ENCODE data around the gene GBX1. TPM values are rescaled to one million over a fixed set of nuclear protein-coding genes. Genes with fewer than 3 reads are reported as not detected.

GBX1 gene
- polyA plus RNA-seq, 1 donor (not counting 4 experiments of a cell fraction or from before 2014, with no cell fraction given): not detected

DNA sequence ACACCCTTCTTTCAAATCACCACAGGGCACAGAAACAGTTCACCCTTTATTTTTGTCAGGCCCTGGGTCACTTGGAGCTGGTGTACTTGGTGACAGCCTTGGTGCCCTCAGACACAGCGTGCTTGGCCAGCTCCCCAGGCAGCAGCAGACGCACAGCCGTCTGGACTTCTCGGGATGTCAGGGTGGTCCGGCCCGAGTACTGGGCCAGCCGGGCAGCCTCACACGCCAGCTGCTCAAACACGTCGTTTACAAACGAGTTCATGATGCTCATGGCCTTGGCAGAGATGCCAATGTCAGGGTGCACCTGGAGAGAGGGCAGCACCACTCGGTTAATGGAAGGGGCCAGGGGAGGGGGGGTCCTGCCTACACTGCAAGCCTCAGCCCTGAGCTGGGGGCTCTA is 40.3 kb upstream of the GBX1 start:
- H2AFZ ChIP-seq (ENCODE audit: control insufficient read depth, low read length): no peak overlapping the region
- no peak overlapping the region for H3K27ac ChIP-seq (ENCODE audit: control insufficient read depth, insufficient read depth, low read length)
- dilution Hi-C loops (cut with MboI; ENCODE audit: extremely low pct_ligation_motif_present, low sequenced_read_pairs): no loop called here
- H3K4me2 ChIP-seq (ENCODE audit: control insufficient read depth, extremely low read depth, insufficient read depth, low read depth, low read length): no peak overlapping the region
- no peak for DNase-seq (ENCODE audit: low read depth, low spot score)
- H3K9me1 ChIP-seq (ENCODE audit: control insufficient read depth, extremely low read depth, insufficient read depth, low read length): no peaks in the 10 kb centered on the region
- no peaks in the 10 kb centered on the region for H3K4me1 ChIP-seq (ENCODE audit: control insufficient read depth, extremely low read depth, insufficient read depth, low read length)
- peaks cover 32% of the 10 kb centered on the region for H3K27me3 ChIP-seq (ENCODE audit: control insufficient read depth, extremely low read depth, insufficient read depth, low read length)
- H3K79me2 ChIP-seq (ENCODE audit: control insufficient read depth, insufficient read depth, low read length): no peaks in the 10 kb centered on the region
- no peak for TF ChIP-seq EZH2 (IDR thresholded peaks at IDR 0.05; ENCODE audit: low read length)
- TF ChIP-seq, protein P1, sequence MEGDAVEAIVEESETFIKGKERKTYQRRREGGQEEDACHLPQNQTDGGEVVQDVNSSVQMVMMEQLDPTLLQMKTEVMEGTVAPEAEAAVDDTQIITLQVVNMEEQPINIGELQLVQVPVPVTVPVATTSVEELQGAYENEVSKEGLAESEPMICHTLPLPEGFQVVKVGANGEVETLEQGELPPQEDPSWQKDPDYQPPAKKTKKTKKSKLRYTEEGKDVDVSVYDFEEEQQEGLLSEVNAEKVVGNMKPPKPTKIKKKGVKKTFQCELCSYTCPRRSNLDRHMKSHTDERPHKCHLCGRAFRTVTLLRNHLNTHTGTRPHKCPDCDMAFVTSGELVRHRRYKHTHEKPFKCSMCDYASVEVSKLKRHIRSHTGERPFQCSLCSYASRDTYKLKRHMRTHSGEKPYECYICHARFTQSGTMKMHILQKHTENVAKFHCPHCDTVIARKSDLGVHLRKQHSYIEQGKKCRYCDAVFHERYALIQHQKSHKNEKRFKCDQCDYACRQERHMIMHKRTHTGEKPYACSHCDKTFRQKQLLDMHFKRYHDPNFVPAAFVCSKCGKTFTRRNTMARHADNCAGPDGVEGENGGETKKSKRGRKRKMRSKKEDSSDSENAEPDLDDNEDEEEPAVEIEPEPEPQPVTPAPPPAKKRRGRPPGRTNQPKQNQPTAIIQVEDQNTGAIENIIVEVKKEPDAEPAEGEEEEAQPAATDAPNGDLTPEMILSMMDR (optimal IDR thresholded peaks at IDR 0.05 in 1 of 3, IDR thresholded peaks at IDR 0.05 in 1 of 3, conservative IDR thresholded peaks at IDR 0.05 in 1 of 3; ENCODE audit: extremely low read depth in 1 of 3, insufficient read depth in 2 of 3, low read length in 3 of 3): no peak
- no peaks in the 10 kb centered on the region for H3K9me3 ChIP-seq (ENCODE audit: control insufficient read depth, low read depth, low read length)
- H4K20me1 ChIP-seq (ENCODE audit: control insufficient read depth, extremely low read depth, insufficient read depth, low read length): no peaks in the 10 kb centered on the region
- no peak overlapping the region for H3K9ac ChIP-seq (ENCODE audit: control insufficient read depth, extremely low read depth, insufficient read depth, low read length)
- FAIRE-seq: no peak
- H3K4me3 ChIP-seq (ENCODE audit: control insufficient read depth in 2 of 3, extremely low read depth in 1 of 3, insufficient read depth in 2 of 3, low read depth in 1 of 3, low read length in 3 of 3): no peak overlapping the region
- H3K36me3 ChIP-seq (ENCODE audit: control insufficient read depth in 2 of 2, extremely low read depth in 1 of 2, insufficient read depth in 2 of 2, low read length in 2 of 2): peaks cover 0 to 3% of the 10 kb centered on the region in 2 experiments

- Histone ChIP-seq H3K9me1 (ENCODE audit: control insufficient read depth, extremely low read depth, insufficient read depth, low read length) (no peaks in the 10 kb centered on the region), H3K9ac (ENCODE audit: control insufficient read depth, extremely low read depth, insufficient read depth, low read length) (no peak overlapping the region), H3K36me3 (ENCODE audit: control insufficient read depth in 2 of 2, extremely low read depth in 1 of 2, insufficient read depth in 2 of 2, low read length in 2 of 2) (peaks cover 0 to 3% of the 10 kb centered on the region in 2 experiments), H4K20me1 (ENCODE audit: control insufficient read depth, extremely low read depth, insufficient read depth, low read length) (no peaks in the 10 kb centered on the region), H3K27ac (ENCODE audit: control insufficient read depth, insufficient read depth, low read length) (no peak overlapping the region), H2AFZ (ENCODE audit: control insufficient read depth, low read length) (no peak overlapping the region), H3K4me1 (ENCODE audit: control insufficient read depth, extremely low read depth, insufficient read depth, low read length) (no peaks in the 10 kb centered on the region), H3K27me3 (ENCODE audit: control insufficient read depth, extremely low read depth, insufficient read depth, low read length) (peaks cover 34% of the 10 kb centered on the region), H3K9me3 (ENCODE audit: control insufficient read depth, low read depth, low read length) (no peaks in the 10 kb centered on the region), H3K79me2 (ENCODE audit: control insufficient read depth, insufficient read depth, low read length) (no peaks in the 10 kb centered on the region), H3K4me2 (ENCODE audit: control insufficient read depth, extremely low read depth, insufficient read depth, low read depth, low read length) (no peak overlapping the region), H3K4me3 (ENCODE audit: control insufficient read depth in 2 of 3, extremely low read depth in 1 of 3, insufficient read depth in 2 of 3, low read depth in 1 of 3, low read length in 3 of 3) (no peak overlapping the region)
- no peak for FAIRE-seq
- dilution Hi-C loops (cut with MboI; ENCODE audit: extremely low pct_ligation_motif_present, low sequenced_read_pairs): no loop called here
- TF ChIP-seq, protein P1 (optimal IDR thresholded peaks at IDR 0.05 in 1 of 3, IDR thresholded peaks at IDR 0.05 in 1 of 3, conservative IDR thresholded peaks at IDR 0.05 in 1 of 3; ENCODE audit: extremely low read depth in 1 of 3, insufficient read depth in 2 of 3, low read length in 3 of 3): no peak
- TF ChIP-seq EZH2 (IDR thresholded peaks at IDR 0.05; ENCODE audit: low read length): no peak
- no peak for DNase-seq (ENCODE audit: low read depth, low spot score)
Observed at GRCh38 chr7:151207315-151207714, 39.8 kb upstream of the GBX1 start.
